Urinary bladder (tissue), 4 donors: ENCODE data around the gene NLRP6. TPM values are rescaled to one million over a fixed set of nuclear protein-coding genes. Genes with fewer than 3 reads are reported as not detected.
"Not testable (repeated sequence)": the region's sequence is repeated elsewhere in the genome, so short reads cannot be mapped to it uniquely, and the experiment has no call there.

Source experiments
- DNase-seq: peaks from one replicate; pipeline ENCODE4 v3.0.0-alpha.2; 2015; ENCODE audit errors: extremely low spot score
- H3K27ac ChIP-seq: one replicate; pipeline ENCODE4 v1.5.1; 2013; ENCODE audit warnings: low read depth, mild to moderate bottlenecking, moderate library complexity
- H3K36me3 ChIP-seq: one replicate; pipeline ENCODE4 v1.6.1; 2013; ENCODE audit warnings: mild to moderate bottlenecking, moderate library complexity; ENCODE audit not compliant: insufficient read depth
- H3K4me1 ChIP-seq: one replicate; pipeline ENCODE4 v1.6.1; 2013; ENCODE audit warnings: mild to moderate bottlenecking, moderate library complexity; ENCODE audit not compliant: insufficient read depth
- H3K4me3 ChIP-seq: one replicate; pipeline ENCODE4 v1.5.1; 2013; ENCODE audit warnings: low read depth, low read length
- WGBS: extraction: QIAGEN DNeasy Blood & Tissue Kit; methylation state at CpG from one replicate; pipeline ENCODE4 v1.1.7; 2013; 5-methylcytosine and 5-hydroxymethylcytosine counted together
- polyA plus RNA-seq: library from polyadenylated mRNA; stranded (reverse); fragments of 200-250 nt; gene quantifications from one replicate; pipeline ENCODE4 v1.2.3, GENCODE V29; 2013
- total RNA-seq: library from RNA; depleted of rRNA; stranded (reverse); fragments of >200 nt; gene quantifications from one replicate; pipeline ENCODE4 v1.2.3, GENCODE V29; 2014
- donor health status: healthy with polysubstance abuse.
- donor health status: healthy.

Gene NLRP6
- total and polyA plus RNA-seq, 2 donors, result 0.67 TPM; not detected in 1

- WGBS, result 35% methylated on average over 16 of the region's 30 CpGs
- H3K36me3 ChIP-seq, H3K27ac ChIP-seq, DNase-seq, H3K4me3 ChIP-seq, H3K4me1 ChIP-seq: not testable (repeated sequence)
Measured at GRCh38 chr11:317668-318404, 39.6 kb downstream of the NLRP6 start.

- not testable (repeated sequence) for DNase-seq, H3K4me1 ChIP-seq, H3K36me3 ChIP-seq
- Histone ChIP-seq H3K27ac (peak overlapping the region; percentile 80), H3K4me3 (peak overlapping the region; percentile 67)
- WGBS, result under 1% methylated on average over 13 of the region's 79 CpGs
Measured at GRCh38 chr11:318405-319120, 40.4 kb downstream of the NLRP6 start.

- H3K27ac ChIP-seq, result peak overlapping the region; percentile 55
- not testable (repeated sequence) for H3K4me1 ChIP-seq, H3K36me3 ChIP-seq, DNase-seq
- WGBS, result 6% methylated on average over 20 of the region's 29 CpGs
- H3K4me3 ChIP-seq, result peak overlapping the region; percentile 67
Measured at GRCh38 chr11:319121-319887, 41.1 kb downstream of the NLRP6 start.

GRCh38 chr11:319888-320273 lies 41.7 kb downstream of the NLRP6 start:
- peak overlapping the region; percentile 55 for H3K27ac ChIP-seq
- DNase-seq, H3K4me1 ChIP-seq, H3K36me3 ChIP-seq: not testable (repeated sequence)
- H3K4me3 ChIP-seq, result peak overlapping the region; percentile 67
- WGBS, result 5% methylated on average over 9 of the region's 10 CpGs

GRCh38 chr11:324156-324555 lies 45.9 kb downstream of the NLRP6 start:
- DNase-seq, result no peak
- H3K4me3 ChIP-seq, result no peak overlapping the region
- H3K27ac ChIP-seq, result peak overlapping the region; percentile 39

GRCh38 chr11:324593-325517 lies 46.6 kb downstream of the NLRP6 start:
- not testable (repeated sequence) for H3K36me3 ChIP-seq, DNase-seq, H3K4me1 ChIP-seq, H3K4me3 ChIP-seq
- peak overlapping the region; percentile 39 for H3K27ac ChIP-seq
- 23% methylated on average over 29 of the region's 34 CpGs for WGBS

More at GRCh38 chr11:324156-324555, 45.9 kb downstream of the NLRP6 start:
- WGBS, result 52% methylated on average over 11 of the region's 11 CpGs
- H3K4me1 ChIP-seq, result no peaks in the 10 kb centered on the region
- H3K36me3 ChIP-seq, result no peaks in the 10 kb centered on the region

- Histone ChIP-seq H3K27ac (peak overlapping the region; percentile 83), H3K4me1 (no peaks in the 10 kb centered on the region), H3K36me3 (no peaks in the 10 kb centered on the region), H3K4me3 (no peak overlapping the region)
- DNase-seq, result no peak
- whole genome bisulfite sequencing, result 85% methylated on average over 30 of the region's 30 CpGs
Measured at GRCh38 chr11:325796-326591, 47.8 kb downstream of the NLRP6 start.

- H3K27ac ChIP-seq, result peak overlapping the region; percentile 83
- no peak for DNase-seq
- H3K4me1 ChIP-seq, result no peaks in the 10 kb centered on the region
- H3K36me3 ChIP-seq, result no peaks in the 10 kb centered on the region
- WGBS, result 66% methylated on average over 6 of the region's 6 CpGs
- no peak overlapping the region for H3K4me3 ChIP-seq
Measured at GRCh38 chr11:326592-326841, 48.3 kb downstream of the NLRP6 start.

- 25% methylated on average over 19 of the region's 19 CpGs for WGBS
- no peaks in the 10 kb centered on the region for H3K36me3 ChIP-seq
- H3K4me3 ChIP-seq, result no peak overlapping the region
- no peaks in the 10 kb centered on the region for H3K4me1 ChIP-seq
- DNase-seq, result no peak
- H3K27ac ChIP-seq, result peak overlapping the region; percentile 83
Measured at GRCh38 chr11:326842-327580, 48.8 kb downstream of the NLRP6 start.

GRCh38 chr11:327581-327923 lies 49.3 kb downstream of the NLRP6 start:
- Histone ChIP-seq H3K4me3 (no peak overlapping the region), H3K36me3 (no peaks in the 10 kb centered on the region), H3K4me1 (no peaks in the 10 kb centered on the region), H3K27ac (no peak overlapping the region)
- no peak for DNase-seq
- 95% methylated on average over 3 of the region's 3 CpGs for WGBS

GRCh38 chr11:328012-328411 lies 49.8 kb downstream of the NLRP6 start:
- H3K36me3 ChIP-seq, result no peaks in the 10 kb centered on the region
- no peaks in the 10 kb centered on the region for H3K4me1 ChIP-seq
- no peak overlapping the region for H3K4me3 ChIP-seq
- no peak overlapping the region for H3K27ac ChIP-seq
- DNase-seq, result no peak
- 97% methylated on average over 13 of the region's 13 CpGs for WGBS

- not testable (repeated sequence) for DNase-seq, H3K4me1 ChIP-seq, H3K27ac ChIP-seq, H3K4me3 ChIP-seq, H3K36me3 ChIP-seq
- 93% methylated on average over 15 of the region's 15 CpGs for WGBS
Measured at GRCh38 chr11:328516-329100, 50.4 kb downstream of the NLRP6 start.
